Measurements from ENCODE around the gene DNAJC7.
A peak's percentile ranks its signal among the peaks of the same experiment; 100 is the strongest.

Gene DNAJC7

GRCh38 chr17:42016941-42017865, at the start of gene DNAJC7:
Gene DNAJC7 (minus strand): TSS chr17:42017439. CDS start chr17:42017416, 23 bp downstream.
- peak; percentile 98 for DNase-seq (ENCODE audit: low spot score)

DNA sequence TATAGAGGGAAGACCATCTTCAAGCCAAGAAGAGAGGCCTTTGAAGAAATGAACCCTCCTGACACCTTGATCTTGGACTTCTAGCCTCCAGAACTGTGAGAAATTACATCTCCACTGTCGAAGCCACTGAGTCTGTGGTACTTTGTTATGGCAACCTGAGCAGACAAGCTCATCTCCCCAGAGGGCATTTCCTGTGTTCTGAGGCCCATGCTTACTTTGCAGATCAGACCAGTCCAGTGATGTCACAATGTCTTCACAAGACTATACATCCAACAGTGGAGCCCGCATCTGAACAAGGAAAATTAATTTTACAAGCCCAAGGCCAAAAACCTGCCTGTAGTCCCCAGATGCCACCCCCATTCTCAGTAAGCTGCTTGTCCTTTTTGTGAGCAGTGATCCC, 48.0 kb upstream of the DNAJC7 start:
- DNase-seq (ENCODE audit: low spot score), result no peak

DNA sequence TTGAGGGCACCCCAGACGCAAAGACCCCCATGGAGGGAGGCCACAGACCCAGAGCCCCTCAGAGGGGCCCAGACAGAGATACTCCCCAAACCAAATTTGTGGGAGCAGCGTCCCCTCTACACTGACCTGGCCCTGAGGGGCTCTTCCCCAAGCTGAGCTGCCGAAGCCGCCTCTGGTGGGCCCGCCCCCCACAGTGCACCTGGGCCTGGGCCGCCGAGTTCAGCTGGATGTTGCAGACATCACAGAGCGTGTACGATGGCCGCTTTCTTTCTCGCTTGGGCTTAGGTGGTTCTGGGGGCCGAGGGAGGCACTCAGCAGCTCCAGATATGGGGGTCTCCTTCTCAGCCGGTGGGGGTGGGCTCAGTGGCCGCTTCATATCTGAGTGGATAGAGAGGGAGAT, 45.4 kb upstream of the DNAJC7 start:
- no peak for DNase-seq (ENCODE audit: low spot score)

GRCh38 chr17:42061646-42062487, 44.6 kb upstream of the DNAJC7 start:
- DNase-seq (ENCODE audit: low spot score), result no peak

DNA sequence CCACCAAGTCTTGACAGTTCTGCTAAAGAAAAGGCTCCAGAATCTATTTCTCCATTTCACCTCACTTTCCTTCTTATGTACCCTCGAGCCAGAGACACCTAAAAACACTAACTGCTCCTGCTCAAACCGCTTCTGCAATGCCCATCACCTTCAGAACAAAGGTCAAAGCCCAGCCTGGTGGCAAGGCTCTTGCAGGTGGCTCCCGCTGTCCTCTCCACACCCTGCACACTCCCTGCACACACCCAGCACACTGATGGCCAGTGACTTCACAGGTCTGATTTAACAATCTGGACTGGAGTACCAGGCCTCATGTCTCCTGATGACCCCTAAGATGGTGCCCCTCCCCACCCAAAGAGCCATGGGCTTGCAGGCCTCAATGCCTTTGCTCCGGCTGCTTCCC, 43.0 kb upstream of the DNAJC7 start:
- DNase-seq (ENCODE audit: low spot score), result no peak

DNA sequence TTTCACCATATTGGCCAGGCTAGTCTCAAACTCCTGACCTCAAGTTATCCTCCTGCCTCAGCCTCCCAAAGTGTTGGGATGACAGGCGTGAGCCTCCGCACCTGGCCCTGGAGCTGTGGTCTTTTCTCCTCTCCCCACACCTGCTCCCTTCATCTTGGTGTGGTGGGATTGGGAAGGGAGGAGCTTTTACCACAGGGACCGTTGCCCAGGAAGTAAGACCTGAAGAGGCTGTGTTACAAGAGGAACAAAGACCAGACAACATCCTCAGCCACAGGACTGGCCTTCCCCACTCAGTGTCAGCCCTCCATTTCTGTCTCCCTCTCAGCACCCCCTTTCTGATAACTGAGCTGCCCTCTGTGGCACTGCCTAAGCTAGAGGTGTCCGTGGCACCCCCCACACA, 42.6 kb upstream of the DNAJC7 start:
- DNase-seq (ENCODE audit: low spot score), result no peak

- no peak for DNase-seq (ENCODE audit: low spot score)
Measured at GRCh38 chr17:42058063-42058462, 40.8 kb upstream of the DNAJC7 start.

DNA sequence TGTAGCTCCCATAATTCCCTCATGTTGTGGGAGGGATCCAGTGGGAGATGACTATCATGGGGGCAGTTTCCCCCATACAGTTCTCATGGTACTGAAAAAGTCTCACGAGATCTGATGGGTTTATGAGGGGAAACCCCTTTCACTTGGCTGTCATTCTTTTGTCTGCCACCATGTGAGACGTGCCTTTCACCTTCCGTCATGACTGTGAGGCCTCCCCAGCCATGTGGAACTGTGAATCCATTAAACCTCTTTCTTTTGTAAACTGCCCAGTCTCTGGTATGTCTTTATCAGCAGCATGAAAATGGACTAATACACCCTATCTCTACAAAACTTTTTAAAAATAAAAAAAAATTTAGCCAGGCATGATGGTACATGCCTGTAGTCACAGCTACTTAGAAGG, 39.4 kb upstream of the DNAJC7 start:
- no peak for DNase-seq (ENCODE audit: low spot score)

DNA sequence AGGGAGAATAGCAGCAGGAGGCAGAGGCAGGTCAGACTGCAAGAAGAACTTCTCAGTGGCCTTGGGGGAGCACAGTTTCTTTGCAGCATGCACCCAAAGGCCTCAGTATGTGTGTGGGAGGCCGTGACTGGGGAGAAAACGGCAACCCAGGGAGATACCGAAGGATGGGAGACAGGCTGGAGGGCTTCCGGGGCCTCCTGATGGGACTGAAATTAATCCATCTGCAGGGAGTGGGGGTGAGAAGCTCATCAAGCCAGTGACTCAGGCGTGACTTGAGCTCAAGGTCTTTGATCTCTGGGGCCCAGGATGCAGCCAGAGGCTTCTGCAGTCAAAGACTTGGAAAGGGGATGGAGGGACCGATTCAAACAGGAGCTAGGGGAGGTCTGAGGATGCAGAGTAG, 38.3 kb upstream of the DNAJC7 start:
- DNase-seq (ENCODE audit: low spot score), result no peak

DNA sequence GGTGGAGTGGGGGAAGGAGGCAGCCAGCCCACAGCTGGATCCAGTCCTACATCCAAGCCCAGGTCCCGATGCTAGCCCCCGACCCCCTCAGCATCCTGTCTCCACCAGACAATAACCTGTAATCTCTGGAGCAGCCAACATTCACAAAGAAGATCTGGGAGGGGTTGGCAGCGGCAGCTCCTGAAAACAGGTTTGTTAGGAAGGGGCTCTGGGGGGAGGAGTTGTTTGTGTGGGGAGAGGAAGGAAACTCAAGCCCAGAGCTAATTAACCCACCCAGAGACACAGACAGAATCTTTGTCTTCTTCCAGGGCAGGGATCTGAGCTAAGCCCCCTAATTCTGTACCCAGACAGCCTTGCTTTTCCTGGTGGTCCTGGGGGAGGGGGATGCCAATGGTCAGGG, 37.8 kb upstream of the DNAJC7 start:
- DNase-seq (ENCODE audit: low spot score), result no peak

- DNase-seq (ENCODE audit: low spot score), result no peak
Measured at GRCh38 chr17:42053731-42054500, 36.7 kb upstream of the DNAJC7 start.

DNA sequence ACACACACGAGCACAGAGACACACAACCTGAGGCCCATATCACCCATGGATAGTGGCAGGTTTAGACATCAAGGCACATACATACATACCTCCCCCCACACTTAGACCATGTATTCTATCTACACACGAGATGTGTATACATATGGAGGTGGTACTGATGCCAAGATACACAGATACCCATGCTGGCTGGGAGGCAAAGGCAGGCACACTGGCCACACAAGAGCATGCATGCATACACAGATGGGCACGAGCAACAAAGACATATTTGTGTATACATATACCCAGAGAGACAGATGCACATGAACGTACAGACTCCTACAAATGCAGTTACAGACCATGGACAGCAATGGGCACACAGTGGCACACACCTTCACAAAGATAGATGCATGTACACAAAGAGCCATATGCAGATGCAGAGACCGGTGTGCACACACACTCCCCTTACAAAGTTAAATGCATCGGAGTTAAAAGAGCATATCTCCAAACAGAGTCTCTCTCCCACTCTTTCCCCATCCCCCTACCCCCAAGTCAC, 35.2 kb upstream of the DNAJC7 start:
- no peak for DNase-seq (ENCODE audit: low spot score)

DNA sequence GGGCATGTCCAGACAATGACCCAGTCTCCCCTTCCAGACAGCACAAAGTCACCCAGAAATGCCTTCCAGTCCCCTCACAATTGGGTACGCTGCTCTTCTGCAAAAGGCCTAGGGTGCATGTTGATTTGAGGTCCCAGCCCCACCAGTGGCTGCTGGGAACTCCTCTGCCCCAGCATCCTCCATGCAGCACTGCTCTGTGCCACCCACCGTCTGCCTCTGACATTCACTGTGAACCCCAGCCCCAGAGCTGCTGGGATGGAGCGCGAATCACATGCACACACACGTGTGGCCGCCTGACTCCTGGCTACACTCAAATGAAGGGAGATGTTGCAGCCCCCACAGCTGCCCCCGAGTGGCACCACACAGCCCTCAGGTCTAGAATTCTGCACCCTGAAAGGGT, 34.4 kb upstream of the DNAJC7 start:
- no peak for DNase-seq (ENCODE audit: low spot score)

GRCh38 chr17:42051013-42051400, 33.8 kb upstream of the DNAJC7 start:
- no peak for DNase-seq (ENCODE audit: low spot score)

- DNase-seq (ENCODE audit: low spot score), result peak; percentile 89
Measured at GRCh38 chr17:42050393-42051012, 33.3 kb upstream of the DNAJC7 start, which contains the start of gene C17orf113. Gene C17orf113 (minus strand): TSS chr17:42050601. CDS start chr17:42043376, 7,225 bp downstream.

DNA sequence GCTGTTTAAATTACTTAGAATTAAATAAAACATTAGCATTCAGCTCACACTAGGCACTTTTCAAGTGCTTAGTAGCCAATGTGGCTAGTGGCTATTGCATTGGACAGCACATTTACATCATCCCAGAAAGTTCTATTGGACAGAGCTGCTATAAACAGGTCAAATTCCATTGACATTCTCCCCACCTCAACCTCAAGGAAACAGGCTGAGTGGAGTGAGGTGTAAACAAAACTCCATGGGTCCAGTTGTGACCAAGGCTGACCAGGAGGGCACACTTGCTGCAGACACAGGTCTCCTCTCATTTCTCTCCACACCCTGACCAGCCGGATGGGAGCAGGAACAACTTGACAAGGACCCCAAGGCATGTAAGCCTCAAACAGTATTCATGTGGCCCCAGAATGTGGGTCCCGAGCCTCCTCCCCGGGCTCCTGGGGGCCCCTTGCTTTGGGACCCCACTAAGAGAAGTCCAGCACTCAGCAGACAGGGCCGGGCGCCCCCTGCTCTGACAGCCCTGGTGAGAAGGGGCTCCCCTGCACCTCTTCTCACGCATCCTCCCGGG, 32.7 kb upstream of the DNAJC7 start:
- no peak for DNase-seq (ENCODE audit: low spot score)

GRCh38 chr17:42047343-42047742, 30.1 kb upstream of the DNAJC7 start:
- DNase-seq (ENCODE audit: low spot score), result no peak

DNA sequence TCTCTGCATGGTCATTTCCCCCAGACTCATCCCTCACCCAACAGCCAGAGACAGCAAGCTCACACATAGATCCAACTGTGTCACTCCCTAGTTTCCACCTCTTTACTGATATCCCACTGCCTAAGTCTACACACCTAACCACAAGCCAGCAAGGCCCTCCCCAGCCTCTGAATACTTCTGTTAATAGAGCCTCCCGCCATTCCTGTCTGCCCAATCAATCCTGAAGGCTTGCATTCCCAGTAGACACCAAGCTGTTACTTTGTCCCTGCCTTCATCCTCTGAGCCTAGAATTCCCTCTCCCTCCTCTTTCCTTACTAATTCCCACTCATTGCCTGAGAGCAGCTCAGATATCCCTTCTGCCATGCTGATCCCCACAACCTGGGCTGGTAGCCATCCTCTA, 28.5 kb upstream of the DNAJC7 start:
- no peak for DNase-seq (ENCODE audit: low spot score)

DNA sequence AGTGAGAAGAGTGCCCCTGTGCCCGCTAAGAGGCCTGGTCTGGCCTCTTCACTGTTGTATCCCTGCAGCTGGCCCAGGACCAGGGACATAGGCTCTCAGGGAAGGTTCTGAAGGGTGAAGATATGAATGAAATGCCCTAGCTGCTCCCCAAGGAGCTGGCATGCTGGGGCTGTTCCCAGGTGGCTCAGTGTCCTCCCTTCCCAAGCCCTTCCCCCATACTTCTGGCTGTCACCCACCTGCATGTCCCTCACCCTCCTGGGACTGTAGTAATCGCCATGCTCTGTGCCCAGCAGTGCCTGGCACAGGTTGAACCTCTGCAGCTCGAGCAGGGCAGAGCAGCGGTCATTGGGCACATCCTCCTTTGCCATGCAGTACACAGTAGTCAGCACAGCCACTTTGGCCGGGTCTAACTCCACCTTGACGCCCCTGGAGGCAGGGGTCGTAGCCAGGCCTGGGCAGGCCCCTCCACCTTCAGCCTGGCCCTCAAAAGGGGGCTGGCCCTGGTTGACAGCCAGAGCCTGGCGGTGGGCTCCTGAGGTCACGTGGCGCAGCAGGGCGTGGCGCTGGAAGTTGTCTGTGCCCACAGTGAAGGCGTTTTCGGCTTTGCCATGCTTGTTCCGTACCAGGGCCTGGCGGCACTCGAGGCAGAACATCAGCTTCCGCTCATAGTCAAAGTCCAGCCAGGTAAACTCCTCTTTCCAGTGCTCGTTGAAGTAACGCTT, 25.5 kb upstream of the DNAJC7 start:
- DNase-seq (ENCODE audit: low spot score), result no peak

DNA sequence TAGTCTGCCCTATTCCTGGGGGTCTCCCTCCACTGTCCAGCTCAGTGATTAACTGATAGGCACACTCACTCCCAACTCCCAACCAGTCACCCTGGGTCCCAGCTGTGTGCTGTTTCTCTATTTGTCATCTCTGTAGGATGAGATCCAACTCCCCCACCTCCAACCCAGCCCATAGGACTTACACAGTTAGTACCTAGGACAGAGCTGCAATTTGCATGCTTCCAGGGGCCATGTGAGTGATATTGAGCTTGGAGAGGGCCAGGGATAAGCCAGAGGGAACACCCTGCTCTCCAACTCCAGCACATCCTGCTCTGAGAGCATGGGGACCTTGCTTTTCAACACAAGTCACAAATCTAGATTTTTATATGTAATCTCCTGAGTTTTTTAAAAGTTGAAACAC, 24.4 kb upstream of the DNAJC7 start:
- no peak for DNase-seq (ENCODE audit: low spot score)

Measured in ecto neural progenitor cell (in vitro differentiated cells).